ENCODE results near the gene EVA1B. TPM values are rescaled to one million over a fixed set of nuclear protein-coding genes. Genes with fewer than 3 reads are reported as not detected.

The EVA1B gene
- total RNA-seq, 1 experiment from 2014 or later, result 25.1 TPM

DNA sequence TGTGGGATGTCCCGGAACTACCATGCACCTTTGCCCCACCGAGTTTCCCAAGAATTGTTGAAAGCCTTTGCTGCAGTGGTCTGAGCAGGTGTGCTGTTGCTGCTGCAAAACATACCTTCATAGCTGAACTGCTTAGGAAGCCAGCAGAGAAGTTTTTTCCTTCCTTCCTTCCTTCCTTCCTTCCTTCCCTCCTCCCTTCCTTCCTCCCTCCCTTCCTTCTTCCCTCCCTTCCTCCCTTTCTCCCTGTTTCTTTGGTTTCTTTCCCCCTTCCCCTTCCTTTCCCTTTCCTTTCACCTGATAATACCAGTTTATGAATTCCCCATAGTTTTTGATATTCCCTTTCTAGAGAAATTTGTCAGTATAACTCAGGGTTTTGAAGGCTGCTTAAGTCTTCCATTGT lies 28.1 kb downstream of the EVA1B start:
- DNase-seq (ENCODE audit: low read depth, low spot score) (no peak), ATAC-seq (no peak)
- peaks cover 36% of the 10 kb centered on the region; the same call in 1 of the 2 replicates for H3K79me2 ChIP-seq (ENCODE audit: insufficient read depth, low read length)
- H3K9ac ChIP-seq (ENCODE audit: low read length), result no peak overlapping the region
- H3K27me3 ChIP-seq (ENCODE audit: insufficient read depth, low read length), result no peaks in the 10 kb centered on the region
- no peak overlapping the region for H3K4me3 ChIP-seq (replicated peaks in 1 of 2; ENCODE audit: low read depth in 1 of 2, low read length in 2 of 2)
- no peak overlapping the region for H3K27ac ChIP-seq (ENCODE audit: low read depth, low read length)
- H3K36me3 ChIP-seq (ENCODE audit: control insufficient read depth in 1 of 2, insufficient read depth in 2 of 2, low read length in 2 of 2), result peaks cover 52 to 74% of the 10 kb centered on the region in 2 experiments
- peaks cover 6 to 25% of the 10 kb centered on the region in 2 experiments for H3K4me1 ChIP-seq (ENCODE audit: control insufficient read depth in 1 of 2, insufficient read depth in 2 of 2, low read length in 2 of 2)
- no peak overlapping the region for H3K4me2 ChIP-seq (ENCODE audit: low read length)
- intact Hi-C loops (cut with micrococcal nuclease), result no loop called here
- no peaks in the 10 kb centered on the region for H3K9me3 ChIP-seq (ENCODE audit: control insufficient read depth in 1 of 2, insufficient read depth in 1 of 2, low read depth in 1 of 2, low read length in 2 of 2)
- POLR2A ChIA-PET, result no interaction called here
- H2AFZ ChIP-seq (ENCODE audit: low read depth, low read length, poor library complexity, severe bottlenecking), result no peak overlapping the region
- no peaks in the 10 kb centered on the region for H3K9me2 ChIP-seq (ENCODE audit: insufficient read depth)
- BruUV-seq (replicated peaks), result no TSS peak
- RAD21 ChIA-PET (ENCODE audit: low non-redundant PET in 1 of 2, low total read pairs in 2 of 2, uncharacterized antibody in 2 of 2, unreplicated experiment in 2 of 2), result no interaction called here
- TF ChIP-seq, protein P1, sequence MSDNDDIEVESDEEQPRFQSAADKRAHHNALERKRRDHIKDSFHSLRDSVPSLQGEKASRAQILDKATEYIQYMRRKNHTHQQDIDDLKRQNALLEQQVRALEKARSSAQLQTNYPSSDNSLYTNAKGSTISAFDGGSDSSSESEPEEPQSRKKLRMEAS (IDR thresholded peaks at IDR 0.05), result no peak
- TF ChIP-seq CBX3 (IDR thresholded peaks at IDR 0.05; ENCODE audit: low read depth), result no peak
- TF ChIP-seq SRF (IDR thresholded peaks at IDR 0.05; ENCODE audit: low read depth), result no peak
- TF ChIP-seq, protein P2, sequence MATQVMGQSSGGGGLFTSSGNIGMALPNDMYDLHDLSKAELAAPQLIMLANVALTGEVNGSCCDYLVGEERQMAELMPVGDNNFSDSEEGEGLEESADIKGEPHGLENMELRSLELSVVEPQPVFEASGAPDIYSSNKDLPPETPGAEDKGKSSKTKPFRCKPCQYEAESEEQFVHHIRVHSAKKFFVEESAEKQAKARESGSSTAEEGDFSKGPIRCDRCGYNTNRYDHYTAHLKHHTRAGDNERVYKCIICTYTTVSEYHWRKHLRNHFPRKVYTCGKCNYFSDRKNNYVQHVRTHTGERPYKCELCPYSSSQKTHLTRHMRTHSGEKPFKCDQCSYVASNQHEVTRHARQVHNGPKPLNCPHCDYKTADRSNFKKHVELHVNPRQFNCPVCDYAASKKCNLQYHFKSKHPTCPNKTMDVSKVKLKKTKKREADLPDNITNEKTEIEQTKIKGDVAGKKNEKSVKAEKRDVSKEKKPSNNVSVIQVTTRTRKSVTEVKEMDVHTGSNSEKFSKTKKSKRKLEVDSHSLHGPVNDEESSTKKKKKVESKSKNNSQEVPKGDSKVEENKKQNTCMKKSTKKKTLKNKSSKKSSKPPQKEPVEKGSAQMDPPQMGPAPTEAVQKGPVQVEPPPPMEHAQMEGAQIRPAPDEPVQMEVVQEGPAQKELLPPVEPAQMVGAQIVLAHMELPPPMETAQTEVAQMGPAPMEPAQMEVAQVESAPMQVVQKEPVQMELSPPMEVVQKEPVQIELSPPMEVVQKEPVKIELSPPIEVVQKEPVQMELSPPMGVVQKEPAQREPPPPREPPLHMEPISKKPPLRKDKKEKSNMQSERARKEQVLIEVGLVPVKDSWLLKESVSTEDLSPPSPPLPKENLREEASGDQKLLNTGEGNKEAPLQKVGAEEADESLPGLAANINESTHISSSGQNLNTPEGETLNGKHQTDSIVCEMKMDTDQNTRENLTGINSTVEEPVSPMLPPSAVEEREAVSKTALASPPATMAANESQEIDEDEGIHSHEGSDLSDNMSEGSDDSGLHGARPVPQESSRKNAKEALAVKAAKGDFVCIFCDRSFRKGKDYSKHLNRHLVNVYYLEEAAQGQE (IDR thresholded peaks at IDR 0.05; ENCODE audit: low read depth), result no peak
- TF ChIP-seq EZH2 (IDR thresholded peaks at IDR 0.05), result no peak
- TF ChIP-seq CEBPB (IDR thresholded peaks at IDR 0.05; ENCODE audit: low read depth), result no peak
- no peak for TF ChIP-seq YY1 (IDR thresholded peaks at IDR 0.05; ENCODE audit: extremely low read depth, insufficient replicate concordance, low read depth, low read length)
- TF ChIP-seq TCF7L2 (IDR thresholded peaks at IDR 0.05; ENCODE audit: borderline replicate concordance, extremely low read depth, insufficient read depth, insufficient read length), result no peak
- TF ChIP-seq FOSL1 (IDR thresholded peaks at IDR 0.05; ENCODE audit: low read depth), result no peak
- TF ChIP-seq, protein P3, sequence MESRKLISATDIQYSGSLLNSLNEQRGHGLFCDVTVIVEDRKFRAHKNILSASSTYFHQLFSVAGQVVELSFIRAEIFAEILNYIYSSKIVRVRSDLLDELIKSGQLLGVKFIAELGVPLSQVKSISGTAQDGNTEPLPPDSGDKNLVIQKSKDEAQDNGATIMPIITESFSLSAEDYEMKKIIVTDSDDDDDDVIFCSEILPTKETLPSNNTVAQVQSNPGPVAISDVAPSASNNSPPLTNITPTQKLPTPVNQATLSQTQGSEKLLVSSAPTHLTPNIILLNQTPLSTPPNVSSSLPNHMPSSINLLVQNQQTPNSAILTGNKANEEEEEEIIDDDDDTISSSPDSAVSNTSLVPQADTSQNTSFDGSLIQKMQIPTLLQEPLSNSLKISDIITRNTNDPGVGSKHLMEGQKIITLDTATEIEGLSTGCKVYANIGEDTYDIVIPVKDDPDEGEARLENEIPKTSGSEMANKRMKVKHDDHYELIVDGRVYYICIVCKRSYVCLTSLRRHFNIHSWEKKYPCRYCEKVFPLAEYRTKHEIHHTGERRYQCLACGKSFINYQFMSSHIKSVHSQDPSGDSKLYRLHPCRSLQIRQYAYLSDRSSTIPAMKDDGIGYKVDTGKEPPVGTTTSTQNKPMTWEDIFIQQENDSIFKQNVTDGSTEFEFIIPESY (IDR thresholded peaks at IDR 0.05; ENCODE audit: extremely low read depth, insufficient replicate concordance, low read length), result no peak
- TF ChIP-seq RAD21 (IDR thresholded peaks at IDR 0.05; ENCODE audit: low read depth), result no peak
- TF ChIP-seq SIN3A (IDR thresholded peaks at IDR 0.05; ENCODE audit: low read depth), result no peak
- TF ChIP-seq JUND (IDR thresholded peaks at IDR 0.05), result no peak
- TF ChIP-seq POLR2AphosphoS5 (IDR thresholded peaks at IDR 0.05; ENCODE audit: low read depth, low read length), result no peak
- TF ChIP-seq, protein P4, sequence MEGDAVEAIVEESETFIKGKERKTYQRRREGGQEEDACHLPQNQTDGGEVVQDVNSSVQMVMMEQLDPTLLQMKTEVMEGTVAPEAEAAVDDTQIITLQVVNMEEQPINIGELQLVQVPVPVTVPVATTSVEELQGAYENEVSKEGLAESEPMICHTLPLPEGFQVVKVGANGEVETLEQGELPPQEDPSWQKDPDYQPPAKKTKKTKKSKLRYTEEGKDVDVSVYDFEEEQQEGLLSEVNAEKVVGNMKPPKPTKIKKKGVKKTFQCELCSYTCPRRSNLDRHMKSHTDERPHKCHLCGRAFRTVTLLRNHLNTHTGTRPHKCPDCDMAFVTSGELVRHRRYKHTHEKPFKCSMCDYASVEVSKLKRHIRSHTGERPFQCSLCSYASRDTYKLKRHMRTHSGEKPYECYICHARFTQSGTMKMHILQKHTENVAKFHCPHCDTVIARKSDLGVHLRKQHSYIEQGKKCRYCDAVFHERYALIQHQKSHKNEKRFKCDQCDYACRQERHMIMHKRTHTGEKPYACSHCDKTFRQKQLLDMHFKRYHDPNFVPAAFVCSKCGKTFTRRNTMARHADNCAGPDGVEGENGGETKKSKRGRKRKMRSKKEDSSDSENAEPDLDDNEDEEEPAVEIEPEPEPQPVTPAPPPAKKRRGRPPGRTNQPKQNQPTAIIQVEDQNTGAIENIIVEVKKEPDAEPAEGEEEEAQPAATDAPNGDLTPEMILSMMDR (IDR thresholded peaks at IDR 0.05 in 2 of 3, conservative IDR thresholded peaks at IDR 0.05 in 1 of 3; ENCODE audit: borderline replicate concordance in 1 of 3, insufficient read depth in 1 of 3, low read depth in 2 of 3, low read length in 2 of 3), result no peak
- TF ChIP-seq ZFX (IDR thresholded peaks at IDR 0.05), result no peak
- no peak for TF ChIP-seq ZNF274 (IDR thresholded peaks at IDR 0.05; ENCODE audit: low read depth, low read length)
- TF ChIP-seq, protein P5, sequence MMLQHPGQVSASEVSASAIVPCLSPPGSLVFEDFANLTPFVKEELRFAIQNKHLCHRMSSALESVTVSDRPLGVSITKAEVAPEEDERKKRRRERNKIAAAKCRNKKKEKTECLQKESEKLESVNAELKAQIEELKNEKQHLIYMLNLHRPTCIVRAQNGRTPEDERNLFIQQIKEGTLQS (IDR thresholded peaks at IDR 0.05), result no peak
- no peak for TF ChIP-seq POLR2A (IDR thresholded peaks at IDR 0.05; ENCODE audit: borderline replicate concordance, extremely low read depth, insufficient read depth, insufficient read length)
- no peak for TF ChIP-seq EGR1 (IDR thresholded peaks at IDR 0.05; ENCODE audit: low read depth)
- H4K20me1 ChIP-seq (ENCODE audit: insufficient read depth), result no peaks in the 10 kb centered on the region
- CTCF ChIA-PET, result interaction anchor here (1.2 kb wide), 1 partner anchor 10 kb away, joined by 6 read pairs; no protein-coding TSS in a partner anchor
